ENCODE results near the gene E2F1. TPM values are rescaled to one million over a fixed set of nuclear protein-coding genes. Genes with fewer than 3 reads are reported as not detected.
A peak's percentile ranks its signal among the peaks of the same experiment; 100 is the strongest.

The E2F1 gene
- total and polyA plus RNA-seq, 4 donors = 3.4 to 11.4 (median 10.3) TPM

DNA sequence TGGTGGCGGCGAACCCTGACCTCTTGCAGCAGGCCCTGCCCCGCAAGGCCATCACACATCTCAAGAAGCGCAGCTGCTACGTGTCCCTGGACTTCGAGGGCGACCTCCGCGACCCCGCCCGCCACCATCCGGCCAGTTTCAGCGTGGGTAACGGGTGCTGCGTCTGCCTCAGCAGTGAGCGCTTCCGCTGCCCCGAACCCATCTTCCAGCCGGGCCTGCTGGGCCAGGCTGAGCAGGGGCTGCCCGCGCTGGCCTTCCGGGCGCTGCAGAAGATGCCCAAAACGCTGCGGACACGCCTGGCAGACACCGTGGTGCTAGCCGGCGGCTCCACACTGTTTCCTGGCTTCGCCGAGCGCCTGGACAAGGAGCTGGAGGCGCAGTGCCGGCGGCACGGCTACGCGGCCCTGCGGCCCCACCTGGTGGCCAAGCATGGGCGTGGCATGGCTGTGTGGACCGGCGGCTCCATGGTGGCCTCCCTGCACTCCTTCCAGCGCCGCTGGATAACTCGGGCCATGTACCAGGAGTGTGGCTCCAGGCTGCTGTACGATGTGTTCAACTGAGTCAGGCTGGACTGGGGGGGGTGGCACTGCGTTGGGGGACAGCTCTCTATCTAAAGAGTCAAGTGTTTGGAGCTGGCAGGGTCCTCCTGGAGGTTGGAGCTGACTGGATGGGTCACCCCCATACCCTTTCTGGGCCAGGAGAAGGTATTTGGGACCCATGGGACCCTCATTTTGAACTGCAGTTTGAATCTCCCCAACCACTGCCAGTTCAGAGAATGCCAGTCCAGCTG, 18.3 kb downstream of the E2F1 start:
- 7% methylated on average over 46 of the region's 47 CpGs for WGBS (ENCODE audit: insufficient coverage)
- H3K27me3 ChIP-seq (ENCODE audit: control insufficient read depth, insufficient read depth, low read length) = no peaks in the 10 kb centered on the region
- peaks cover 55% of the 10 kb centered on the region for H3K4me1 ChIP-seq (ENCODE audit: control insufficient read depth, insufficient read depth, low read length)
- H3K9me3 ChIP-seq (ENCODE audit: control insufficient read depth, insufficient read depth, low read length) = no peaks in the 10 kb centered on the region
- peak in 2 of 6 donors; percentile 87 to 90 for DNase-seq (ENCODE audit: low read depth in 4 of 6, low spot score in 6 of 6)
- no peak overlapping the region for H3K27ac ChIP-seq (ENCODE audit: low read depth, low read length)
- H3K4me3 ChIP-seq (ENCODE audit: low read depth, low read length) = peak overlapping the region; percentile 36
- H3K36me3 ChIP-seq (ENCODE audit: control insufficient read depth, insufficient read depth, low read length) = peaks cover 34% of the 10 kb centered on the region

DNA sequence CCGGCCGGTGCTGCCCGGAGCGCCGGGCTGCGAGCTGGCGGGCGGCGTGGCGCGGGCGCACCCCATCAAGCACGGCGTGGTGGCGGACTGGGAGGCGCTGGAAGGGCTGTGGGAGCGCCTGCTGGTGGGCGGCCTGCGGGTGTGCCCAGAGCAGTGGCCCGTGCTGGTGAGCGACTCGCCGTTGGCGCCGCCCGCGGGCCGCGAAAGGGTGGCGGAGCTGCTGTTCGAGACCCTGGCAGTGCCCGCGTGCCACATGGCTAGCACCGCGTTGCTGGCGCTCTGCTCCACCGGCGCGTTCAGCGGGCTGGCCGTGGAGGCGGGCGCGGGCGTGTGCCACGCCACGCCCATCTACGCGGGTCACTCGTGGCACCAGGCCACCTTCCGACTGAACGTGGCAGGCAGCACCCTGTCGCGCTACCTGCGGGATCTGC, 18.9 kb downstream of the E2F1 start:
- Histone ChIP-seq H3K4me3 (ENCODE audit: low read depth, low read length) (peak overlapping the region; percentile 43), H3K36me3 (ENCODE audit: control insufficient read depth, insufficient read depth, low read length) (peaks cover 29% of the 10 kb centered on the region), H3K27me3 (ENCODE audit: control insufficient read depth, insufficient read depth, low read length) (no peaks in the 10 kb centered on the region), H3K27ac (ENCODE audit: low read depth, low read length) (peak overlapping the region; percentile 80), H3K9me3 (ENCODE audit: control insufficient read depth, insufficient read depth, low read length) (no peaks in the 10 kb centered on the region), H3K4me1 (ENCODE audit: control insufficient read depth, insufficient read depth, low read length) (peaks cover 53% of the 10 kb centered on the region)
- peak in 2 of 6 donors; percentile 50 to 57 for DNase-seq (ENCODE audit: low read depth in 4 of 6, low spot score in 6 of 6)
- 3% methylated on average over 55 of the region's 55 CpGs for WGBS (ENCODE audit: insufficient coverage)

DNA sequence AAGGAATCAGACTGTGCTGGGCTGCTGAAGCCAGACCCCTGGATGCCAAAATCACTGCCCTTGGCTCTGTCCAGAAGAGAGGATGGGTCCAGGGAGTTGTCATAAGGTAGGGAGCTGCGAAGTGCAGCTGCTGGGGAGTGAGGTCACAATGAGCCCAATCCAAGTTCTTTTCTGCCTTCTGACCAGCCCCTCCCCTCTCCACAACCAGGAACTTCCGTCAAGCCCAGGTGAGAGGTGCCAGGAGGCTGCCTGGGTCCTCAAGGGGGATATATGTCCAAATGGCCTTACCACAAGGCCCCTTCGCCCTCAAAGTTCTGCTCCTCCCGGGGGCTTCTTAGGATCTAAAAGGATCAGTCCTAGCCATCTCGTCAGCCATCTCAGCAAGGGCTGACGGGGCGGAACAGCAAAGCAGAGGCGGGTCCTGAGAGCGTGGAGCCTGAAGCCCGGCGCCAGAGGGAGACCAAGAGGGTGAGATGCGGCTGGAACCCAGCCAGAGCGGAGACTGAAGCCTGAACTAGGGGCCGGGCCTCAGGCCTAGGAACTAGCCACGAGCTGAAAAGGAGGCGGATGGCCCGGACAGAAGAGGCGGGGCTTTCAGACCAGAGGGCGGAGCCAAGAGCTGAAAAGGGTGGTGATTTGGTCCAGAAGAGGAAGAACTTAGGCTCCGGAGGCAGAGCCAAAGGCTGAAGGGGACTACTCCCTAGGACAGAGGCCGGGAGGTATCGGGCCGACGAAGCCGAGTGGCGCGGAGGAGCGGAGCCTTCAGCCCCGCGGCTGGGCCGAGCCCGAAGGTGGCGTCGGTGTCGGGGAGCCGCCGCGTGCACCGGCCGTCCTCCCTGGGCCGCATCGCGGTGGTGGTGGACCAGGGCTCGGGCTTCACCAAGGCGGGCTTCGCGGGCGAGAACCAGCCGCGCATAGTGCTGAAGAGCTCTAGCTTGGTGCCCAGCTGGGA, 19.6 kb downstream of the E2F1 start, which contains the start of gene ACTL10:
ACTL10 (plus strand) TSS at position 651 of the 952 bp plus-strand sequence. CDS start 555 bp downstream, outside the sequence.
- Histone ChIP-seq H3K9me3 (ENCODE audit: control insufficient read depth, insufficient read depth, low read length) (no peaks in the 10 kb centered on the region), H3K27me3 (ENCODE audit: control insufficient read depth, insufficient read depth, low read length) (no peaks in the 10 kb centered on the region), H3K4me1 (ENCODE audit: control insufficient read depth, insufficient read depth, low read length) (peaks cover 52% of the 10 kb centered on the region), H3K4me3 (ENCODE audit: low read depth, low read length) (peak within 1 kb of the TSS; percentile 43), H3K27ac (ENCODE audit: low read depth, low read length) (peak within 1 kb of the TSS; percentile 80), H3K36me3 (ENCODE audit: control insufficient read depth, insufficient read depth, low read length) (peaks cover 28% of the 10 kb centered on the region)
- 3% methylated on average over 49 of the region's 50 CpGs for WGBS (ENCODE audit: insufficient coverage)
- DNase-seq (ENCODE audit: low read depth in 4 of 6, low spot score in 6 of 6) = peak; percentile 75 to 96 (median 82)

DNA sequence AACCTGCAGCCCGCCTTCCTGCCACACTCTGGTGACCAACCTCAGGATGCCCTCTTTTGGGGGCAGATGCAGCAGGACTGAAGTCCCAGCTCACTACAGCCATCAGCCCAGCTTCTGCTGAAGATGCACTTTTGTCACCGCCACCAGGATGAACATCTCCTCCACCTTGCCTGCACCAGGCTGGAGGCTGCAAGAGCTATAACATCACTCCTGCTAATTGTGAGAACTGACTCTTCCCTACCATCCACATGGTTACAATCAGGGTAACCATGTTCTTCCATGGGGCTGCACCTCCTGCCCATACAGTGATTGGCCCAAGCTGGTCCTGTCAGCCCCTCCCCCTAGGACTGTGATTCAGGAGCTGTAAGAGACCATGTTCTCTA, 21.4 kb downstream of the E2F1 start:
- Histone ChIP-seq H3K9me3 (ENCODE audit: control insufficient read depth, insufficient read depth, low read length) (no peaks in the 10 kb centered on the region), H3K4me1 (ENCODE audit: control insufficient read depth, insufficient read depth, low read length) (peaks cover 52% of the 10 kb centered on the region), H3K27me3 (ENCODE audit: control insufficient read depth, insufficient read depth, low read length) (no peaks in the 10 kb centered on the region), H3K27ac (ENCODE audit: low read depth, low read length) (no peak overlapping the region), H3K4me3 (ENCODE audit: low read depth, low read length) (no peak overlapping the region), H3K36me3 (ENCODE audit: control insufficient read depth, insufficient read depth, low read length) (peaks cover 22% of the 10 kb centered on the region)
- 97% methylated on average over 2 of the region's 2 CpGs for WGBS (ENCODE audit: insufficient coverage)
- no peak for DNase-seq (ENCODE audit: low read depth in 4 of 6, low spot score in 6 of 6)

DNA sequence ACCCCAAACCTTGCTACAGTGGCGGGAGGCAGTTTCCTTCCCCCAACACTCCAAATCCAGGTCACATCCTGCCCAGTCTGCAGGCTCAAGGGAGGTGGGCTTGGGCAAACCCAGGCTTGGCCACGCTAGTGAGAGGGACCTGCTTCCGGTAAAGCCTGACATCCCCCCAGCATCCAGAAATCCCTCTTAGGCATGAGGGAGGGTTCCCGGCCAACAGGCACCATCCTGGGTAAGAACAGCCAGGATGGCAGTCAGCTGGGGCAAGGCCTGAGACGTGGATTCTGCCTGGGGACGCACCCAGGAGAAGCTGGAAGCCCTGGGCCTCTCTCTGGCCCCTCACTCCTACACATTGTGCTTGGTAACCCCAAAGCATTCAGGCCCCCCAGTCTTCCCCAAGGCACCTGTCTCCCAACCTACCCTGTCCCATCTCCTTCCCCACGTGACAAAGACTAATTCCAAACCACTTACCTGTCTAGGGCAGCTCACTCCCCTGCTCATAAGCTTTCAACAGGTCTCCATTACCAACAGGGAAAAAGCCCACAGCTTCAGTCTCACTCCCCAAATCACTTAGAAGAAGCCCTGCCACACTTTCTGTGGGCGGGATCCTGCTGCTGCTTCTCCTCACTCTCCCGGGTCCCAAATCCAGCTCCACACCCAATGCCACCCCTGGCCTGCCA, 22.0 kb downstream of the E2F1 start:
- Histone ChIP-seq H3K27ac (ENCODE audit: low read depth, low read length) (peak overlapping the region; percentile 90), H3K27me3 (ENCODE audit: control insufficient read depth, insufficient read depth, low read length) (no peaks in the 10 kb centered on the region), H3K36me3 (ENCODE audit: control insufficient read depth, insufficient read depth, low read length) (peaks cover 22% of the 10 kb centered on the region), H3K4me1 (ENCODE audit: control insufficient read depth, insufficient read depth, low read length) (peaks cover 52% of the 10 kb centered on the region), H3K4me3 (ENCODE audit: low read depth, low read length) (peak overlapping the region; percentile 79), H3K9me3 (ENCODE audit: control insufficient read depth, insufficient read depth, low read length) (no peaks in the 10 kb centered on the region)
- no peak for DNase-seq (ENCODE audit: low read depth in 4 of 6, low spot score in 6 of 6)
- 39% methylated on average over 9 of the region's 9 CpGs for WGBS (ENCODE audit: insufficient coverage)

DNA sequence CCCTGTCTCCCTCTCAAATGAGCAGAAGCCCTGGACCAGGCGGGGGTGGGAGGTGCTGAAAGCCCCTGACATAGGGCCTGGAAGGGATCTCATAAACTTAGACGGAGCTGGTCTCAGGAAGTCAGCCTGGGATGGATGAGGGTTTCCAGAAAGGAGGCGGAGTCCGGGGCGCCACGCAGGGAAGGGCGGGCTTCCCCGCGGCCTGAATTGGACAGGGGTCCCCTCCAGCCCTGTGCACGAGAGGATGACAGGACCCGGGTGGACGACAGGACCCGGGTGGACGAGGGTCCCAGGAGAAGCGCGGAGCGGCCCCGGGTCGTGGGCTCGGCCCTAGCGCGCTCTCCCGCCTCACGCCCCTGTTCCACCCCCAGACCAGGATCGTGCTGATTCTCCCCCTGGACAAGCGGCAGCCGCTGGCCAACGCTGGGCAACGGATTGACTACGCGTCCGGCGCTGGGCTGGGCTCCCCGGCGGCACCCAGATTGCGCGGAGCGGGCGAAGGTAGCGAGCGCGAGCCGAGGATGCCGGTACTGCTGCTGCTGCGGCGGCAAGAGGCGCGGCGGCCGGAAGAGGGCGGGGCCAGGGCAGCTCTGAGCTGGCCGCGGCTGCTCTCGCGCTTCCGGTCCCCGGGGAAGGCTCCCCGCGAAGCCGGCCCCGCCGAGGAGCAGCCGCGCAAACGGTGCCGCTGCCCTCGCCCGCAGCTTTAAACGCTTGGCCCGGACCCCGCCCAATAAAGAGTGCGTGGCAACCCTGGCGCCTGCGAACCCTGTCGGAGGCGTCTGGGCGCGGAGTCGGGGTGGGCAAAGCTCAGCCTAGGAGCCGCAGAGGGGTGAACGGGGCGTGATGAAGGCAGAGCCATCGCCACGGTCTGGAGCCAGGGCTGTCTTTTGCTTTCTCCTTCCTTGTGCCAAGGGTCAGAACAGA, 22.8 kb downstream of the E2F1 start:
- Histone ChIP-seq H3K27ac (ENCODE audit: low read depth, low read length) (peak overlapping the region; percentile 90), H3K9me3 (ENCODE audit: control insufficient read depth, insufficient read depth, low read length) (no peaks in the 10 kb centered on the region), H3K36me3 (ENCODE audit: control insufficient read depth, insufficient read depth, low read length) (peaks cover 28% of the 10 kb centered on the region), H3K4me1 (ENCODE audit: control insufficient read depth, insufficient read depth, low read length) (peaks cover 48% of the 10 kb centered on the region), H3K27me3 (ENCODE audit: control insufficient read depth, insufficient read depth, low read length) (no peaks in the 10 kb centered on the region), H3K4me3 (ENCODE audit: low read depth, low read length) (peak overlapping the region; percentile 79)
- under 1% methylated on average over 83 of the region's 84 CpGs for WGBS (ENCODE audit: insufficient coverage)
- peak in 3 of 6 donors; percentile 65 to 92 (median 91) for DNase-seq (ENCODE audit: low read depth in 4 of 6, low spot score in 6 of 6)

DNA sequence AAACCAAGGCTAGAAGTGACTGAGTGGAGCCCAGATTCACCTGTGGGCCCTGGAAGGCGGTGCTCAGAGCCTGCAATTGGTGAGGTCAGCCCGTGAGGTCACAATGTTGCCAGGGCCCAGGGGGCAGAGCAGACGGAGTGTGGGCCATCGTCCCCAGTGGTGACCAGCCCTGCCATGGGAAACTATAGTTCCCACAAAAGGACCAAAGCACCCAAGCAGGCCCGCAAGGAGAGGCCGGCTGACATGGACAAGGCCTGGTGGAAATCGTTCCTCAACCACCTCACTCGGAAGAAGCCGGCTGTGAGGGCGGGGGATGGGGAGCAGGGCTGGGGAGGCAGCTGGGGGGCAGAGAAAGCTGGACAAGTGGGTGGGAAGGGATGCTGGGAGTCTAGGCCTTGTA, 24.0 kb downstream of the E2F1 start, which contains the start of gene C20orf144:
C20orf144 (plus strand) TSS at position 156 of the 400 bp plus-strand sequence; CDS start at position 175, 19 bp downstream.
- 96% methylated on average over 7 of the region's 10 CpGs for WGBS (ENCODE audit: insufficient coverage)
- H3K27me3 ChIP-seq (ENCODE audit: control insufficient read depth, insufficient read depth, low read length) = no peaks in the 10 kb centered on the region
- DNase-seq (ENCODE audit: low read depth in 4 of 6, low spot score in 6 of 6) = no peak
- peaks cover 36% of the 10 kb centered on the region for H3K4me1 ChIP-seq (ENCODE audit: control insufficient read depth, insufficient read depth, low read length)
- peak within 1 kb of the TSS; percentile 79 for H3K4me3 ChIP-seq (ENCODE audit: low read depth, low read length)
- peak within 1 kb of the TSS; percentile 89 for H3K27ac ChIP-seq (ENCODE audit: low read depth, low read length)
- H3K36me3 ChIP-seq (ENCODE audit: control insufficient read depth, insufficient read depth, low read length) = peaks cover 36% of the 10 kb centered on the region
- no peaks in the 10 kb centered on the region for H3K9me3 ChIP-seq (ENCODE audit: control insufficient read depth, insufficient read depth, low read length)

DNA sequence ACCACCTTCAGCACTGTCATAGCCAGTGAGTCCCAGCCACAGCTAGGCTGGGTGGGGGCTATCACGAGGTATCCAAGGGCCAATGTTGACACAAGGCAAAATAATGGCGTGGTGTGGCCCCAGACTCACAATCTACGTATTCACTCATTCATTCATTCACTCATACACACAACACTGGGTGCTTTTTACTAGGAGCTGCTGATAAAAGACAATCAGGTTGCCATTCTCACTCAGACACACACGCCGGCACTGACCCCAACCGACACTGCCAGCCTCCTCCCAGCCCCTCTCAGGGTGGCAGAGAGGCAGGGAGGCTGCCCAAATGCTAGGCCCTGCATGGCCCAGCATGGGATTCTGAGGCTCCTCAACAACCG, 25.5 kb downstream of the E2F1 start:
- H3K27ac ChIP-seq (ENCODE audit: low read depth, low read length) = no peak overlapping the region
- no peak overlapping the region for H3K4me3 ChIP-seq (ENCODE audit: low read depth, low read length)
- H3K4me1 ChIP-seq (ENCODE audit: control insufficient read depth, insufficient read depth, low read length) = peaks cover 25% of the 10 kb centered on the region
- H3K9me3 ChIP-seq (ENCODE audit: control insufficient read depth, insufficient read depth, low read length) = no peaks in the 10 kb centered on the region
- 85% methylated on average over 7 of the region's 7 CpGs for WGBS (ENCODE audit: insufficient coverage)
- no peak for DNase-seq (ENCODE audit: low read depth in 4 of 6, low spot score in 6 of 6)
- H3K27me3 ChIP-seq (ENCODE audit: control insufficient read depth, insufficient read depth, low read length) = no peaks in the 10 kb centered on the region
- H3K36me3 ChIP-seq (ENCODE audit: control insufficient read depth, insufficient read depth, low read length) = peaks cover 51% of the 10 kb centered on the region

All from spinal cord (tissue), 10 donors.